ENCODE measurements around the gene ACE.

Gene ACE

GRCh38 chr17:63531022-63531965 is 54.4 kb downstream of the ACE start:
- in situ Hi-C loops (cut with HindIII; ENCODE audit: low sequenced_read_pairs), result no loop called here

GRCh38 chr17:63533433-63534077 is 56.7 kb downstream of the ACE start:
- in situ Hi-C loops (cut with HindIII; ENCODE audit: low sequenced_read_pairs), result no loop called here

- in situ Hi-C loops (cut with HindIII; ENCODE audit: low sequenced_read_pairs), result no loop called here
These were observed 57.3 kb downstream of the ACE start for GRCh38 chr17:63534078-63534570.

DNA sequence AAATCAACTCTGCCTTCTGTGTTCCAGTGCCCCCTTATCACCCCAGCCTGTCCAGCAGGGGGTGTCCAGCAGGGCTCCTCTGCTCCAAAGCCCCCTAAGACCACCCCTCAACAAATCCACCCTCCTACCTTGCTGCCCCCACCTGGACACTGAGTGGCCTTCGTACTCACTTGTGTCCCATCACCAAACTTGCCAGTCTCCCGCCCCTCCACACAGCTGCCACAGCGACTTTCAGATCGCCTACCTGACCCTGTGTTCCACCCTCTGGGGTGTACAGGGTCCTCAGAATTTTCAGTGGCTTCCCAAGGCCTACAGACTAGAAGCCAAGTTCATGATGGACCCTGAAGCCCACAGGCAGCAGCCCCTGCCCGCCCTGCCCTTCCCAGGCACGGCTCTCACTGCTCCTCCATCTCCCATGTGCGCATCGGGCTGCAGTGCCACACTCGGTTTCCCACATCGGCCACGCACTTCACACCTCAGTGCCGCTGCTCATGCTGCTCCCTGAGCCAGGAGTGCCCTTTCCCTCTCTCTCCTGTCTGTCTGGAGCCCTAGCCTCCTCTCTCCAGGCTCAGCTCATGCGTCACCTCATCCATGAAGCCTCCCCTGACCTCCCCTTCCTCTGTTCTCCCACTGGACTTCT is 58.1 kb downstream of the ACE start:
- in situ Hi-C loops (cut with HindIII; ENCODE audit: low sequenced_read_pairs), result no loop called here

DNA sequence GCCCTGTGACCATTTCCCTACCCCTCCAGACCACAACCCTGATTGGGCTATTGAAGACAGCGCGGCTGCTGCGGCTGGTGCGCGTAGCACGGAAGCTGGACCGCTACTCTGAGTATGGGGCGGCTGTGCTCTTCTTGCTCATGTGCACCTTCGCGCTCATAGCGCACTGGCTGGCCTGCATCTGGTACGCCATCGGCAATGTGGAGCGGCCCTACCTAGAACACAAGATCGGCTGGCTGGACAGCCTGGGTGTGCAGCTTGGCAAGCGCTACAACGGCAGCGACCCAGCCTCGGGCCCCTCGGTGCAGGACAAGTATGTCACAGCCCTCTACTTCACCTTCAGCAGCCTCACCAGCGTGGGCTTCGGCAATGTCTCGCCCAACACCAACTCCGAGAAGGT is 58.8 kb downstream of the ACE start:
- in situ Hi-C loops (cut with HindIII; ENCODE audit: low sequenced_read_pairs), result no loop called here

DNA sequence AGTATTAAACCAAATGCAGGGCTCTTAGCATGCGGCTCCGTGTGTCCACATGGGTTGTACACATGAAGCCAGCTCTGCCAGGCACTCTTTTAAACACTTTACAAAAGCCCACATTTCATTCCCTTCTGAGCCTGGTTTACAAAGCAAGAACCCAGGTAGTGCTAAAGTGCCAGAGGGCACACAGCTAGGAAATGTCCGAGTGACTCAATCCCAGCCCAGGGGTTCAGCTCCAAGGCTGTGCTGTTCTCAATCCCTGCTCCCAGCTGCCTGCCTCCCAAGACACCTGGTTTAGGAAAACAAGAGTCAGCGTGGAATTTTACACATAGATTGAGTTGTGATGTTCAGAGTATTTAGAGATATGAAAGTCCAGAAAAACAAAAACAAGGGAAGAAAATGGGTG is 60.1 kb downstream of the ACE start:
- in situ Hi-C loops (cut with HindIII; ENCODE audit: low sequenced_read_pairs), result no loop called here

GRCh38 chr17:63537991-63538692 is 61.3 kb downstream of the ACE start:
- in situ Hi-C loops (cut with HindIII; ENCODE audit: low sequenced_read_pairs), result no loop called here

DNA sequence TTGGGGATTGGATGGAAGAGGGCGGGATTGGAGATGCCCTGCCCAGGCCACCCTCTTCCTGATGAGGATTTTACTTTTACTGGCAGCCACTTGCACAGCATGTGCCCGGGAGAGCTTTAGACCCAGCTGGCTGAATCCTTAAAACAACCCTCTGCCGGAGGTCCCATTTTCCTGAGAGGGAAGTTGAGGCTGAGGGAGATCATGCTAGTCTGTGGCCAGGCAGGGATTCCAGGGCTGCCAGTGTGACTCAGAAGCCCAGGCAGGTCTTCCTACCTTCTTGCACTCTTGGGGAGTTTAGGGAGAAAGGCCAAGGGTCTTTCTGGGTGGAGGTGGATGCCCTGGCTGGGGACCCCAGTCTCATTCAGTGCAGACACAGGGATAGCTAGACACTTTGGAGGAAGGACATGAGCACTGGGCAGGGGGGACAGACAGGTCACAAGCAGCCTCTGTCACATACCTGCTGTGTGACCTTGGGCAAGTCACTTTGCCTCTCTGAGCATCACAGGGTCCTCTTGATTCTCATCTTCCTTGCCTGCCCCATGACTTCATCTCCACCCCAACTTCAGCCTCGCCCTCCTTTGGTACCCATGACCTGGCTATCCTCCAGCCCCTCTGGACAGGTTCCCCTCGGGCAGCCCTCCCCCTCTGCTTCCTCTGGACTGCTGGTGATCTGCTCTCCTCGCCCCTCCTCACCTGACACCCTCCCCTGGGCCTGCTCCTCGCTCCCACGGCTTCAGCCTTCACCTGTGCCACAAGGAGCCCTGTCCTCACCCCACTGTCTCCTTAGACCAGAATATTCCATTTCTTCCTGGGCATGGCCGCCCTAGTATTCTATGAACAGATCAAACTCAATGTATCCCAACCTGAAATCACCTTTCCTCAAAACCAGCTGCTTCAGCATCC is 62.1 kb downstream of the ACE start:
- in situ Hi-C loops (cut with HindIII; ENCODE audit: low sequenced_read_pairs), result no loop called here

- in situ Hi-C loops (cut with HindIII; ENCODE audit: low sequenced_read_pairs), result loop anchor here (5.0 kb wide), 1 partner anchor 48 kb away; no protein-coding TSS in a partner anchor
These were observed 63.7 kb downstream of the ACE start for GRCh38 chr17:63540590-63540989.

- in situ Hi-C loops (cut with HindIII; ENCODE audit: low sequenced_read_pairs), result loop anchor here (5.0 kb wide), 1 partner anchor 50 kb away; no protein-coding TSS in a partner anchor
These were observed 65.3 kb downstream of the ACE start for GRCh38 chr17:63542218-63542545.

DNA sequence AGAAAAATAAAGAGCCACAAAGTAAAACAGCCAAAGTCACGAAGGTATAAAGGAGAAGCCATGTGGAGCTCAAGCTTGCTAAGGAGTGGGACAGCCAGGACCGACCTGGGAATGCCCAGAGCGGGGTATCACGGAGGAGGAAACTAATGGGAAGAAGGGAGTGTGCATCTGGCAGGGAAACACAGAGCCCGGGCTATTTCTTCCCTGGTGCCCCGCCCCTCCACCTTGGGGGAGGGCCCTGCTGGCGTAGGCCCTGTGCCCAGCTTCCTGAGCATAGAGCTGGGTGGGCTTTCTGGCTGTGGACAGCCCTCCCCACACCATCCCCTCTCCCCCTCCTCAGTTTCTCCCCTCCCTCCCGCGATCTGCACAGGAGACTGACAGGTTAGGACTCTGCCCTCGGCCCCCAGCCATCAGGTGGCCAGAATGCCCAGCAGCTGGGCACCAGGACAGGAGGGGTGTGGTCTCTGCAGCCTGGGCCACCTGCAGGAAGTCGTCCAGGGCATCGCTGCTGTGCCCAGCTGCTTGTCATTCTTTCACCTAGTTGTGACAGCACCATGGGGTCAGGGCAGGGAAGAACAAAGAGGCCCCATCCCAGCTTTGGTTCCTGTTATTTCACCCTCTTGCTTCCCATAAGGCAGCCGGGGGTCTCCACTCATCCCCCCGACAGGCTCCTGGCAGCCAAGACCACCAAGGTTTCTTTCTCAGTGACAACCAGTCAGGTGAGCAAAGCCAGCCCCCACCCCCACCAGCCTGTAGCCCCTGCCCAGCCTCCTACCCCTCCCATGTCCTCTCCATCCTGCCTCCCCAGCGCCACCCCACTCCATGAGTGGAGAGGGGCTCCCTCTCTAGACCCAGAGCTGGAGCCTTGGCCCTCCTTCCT is 66.3 kb downstream of the ACE start:
- in situ Hi-C loops (cut with HindIII; ENCODE audit: low sequenced_read_pairs), result loop anchor here (5.0 kb wide), 1 partner anchor 51 kb away; no protein-coding TSS in a partner anchor

DNA sequence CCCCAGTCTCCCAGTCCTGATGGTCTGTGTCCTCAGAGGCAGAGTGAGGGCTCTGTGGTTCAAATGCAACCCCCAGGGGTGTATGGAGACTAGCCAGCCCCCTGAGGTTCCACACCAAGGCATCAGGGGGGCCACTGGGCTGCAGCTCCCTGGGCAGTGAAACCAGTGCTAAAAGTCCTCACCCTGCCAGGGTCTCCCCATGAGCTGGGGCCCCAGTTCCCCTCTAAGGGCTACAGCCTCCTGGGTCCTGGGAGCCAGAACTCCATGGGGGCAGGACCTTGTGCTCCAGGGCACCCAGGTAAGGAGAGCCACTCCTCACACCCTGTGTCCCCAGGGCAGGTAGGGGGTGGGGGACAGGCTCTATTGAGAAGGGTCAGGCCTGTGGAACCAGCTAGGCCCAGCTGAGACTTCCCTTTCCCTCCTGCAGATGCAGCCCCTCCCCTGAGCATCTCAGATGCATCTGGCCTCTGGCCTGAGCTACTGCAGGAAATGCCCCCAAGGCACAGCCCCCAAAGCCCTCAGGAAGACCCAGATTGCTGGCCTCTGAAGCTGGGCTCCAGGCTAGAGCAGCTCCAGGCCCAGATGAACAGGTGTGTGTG is 67.1 kb downstream of the ACE start:
- in situ Hi-C loops (cut with HindIII; ENCODE audit: low sequenced_read_pairs), result loop anchor here (5.0 kb wide), 1 partner anchor 52 kb away; no protein-coding TSS in a partner anchor

DNA sequence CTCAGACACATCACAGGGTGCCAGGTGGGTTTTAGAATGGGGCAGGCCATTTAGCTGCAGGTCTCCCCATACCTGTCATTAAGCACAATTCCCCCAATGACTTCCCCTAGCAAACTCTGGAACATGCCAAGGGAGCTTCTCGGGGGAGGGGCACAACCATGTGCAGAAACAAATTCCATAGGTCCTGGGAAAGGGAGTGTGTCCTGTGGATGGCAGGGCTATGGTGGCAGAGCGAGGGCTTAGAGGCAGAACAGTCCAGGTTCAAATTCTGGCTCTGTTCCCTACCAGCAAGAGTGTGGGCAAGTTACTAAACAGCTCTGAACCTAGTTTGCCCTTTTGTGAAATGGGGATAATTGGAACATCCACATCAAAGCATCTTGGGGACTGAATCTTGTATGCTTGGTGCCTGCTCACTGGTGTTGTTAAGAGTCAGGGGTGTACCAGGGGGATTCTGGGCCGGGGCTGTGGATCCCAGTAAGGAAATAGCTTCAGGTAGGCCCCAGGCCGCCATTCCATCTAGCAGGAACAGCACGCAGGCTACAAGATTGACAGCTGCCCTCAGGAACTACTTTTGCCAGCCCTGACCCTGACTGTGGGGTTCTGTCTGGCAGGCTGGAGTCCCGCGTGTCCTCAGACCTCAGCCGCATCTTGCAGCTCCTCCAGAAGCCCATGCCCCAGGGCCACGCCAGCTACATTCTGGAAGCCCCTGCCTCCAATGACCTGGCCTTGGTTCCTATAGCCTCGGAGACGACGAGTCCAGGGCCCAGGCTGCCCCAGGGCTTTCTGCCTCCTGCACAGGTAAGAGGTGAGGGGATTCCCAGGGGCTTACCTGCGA is 67.8 kb downstream of the ACE start:
- in situ Hi-C loops (cut with HindIII; ENCODE audit: low sequenced_read_pairs), result loop anchor here (5.0 kb wide), 1 partner anchor 52 kb away; no protein-coding TSS in a partner anchor

DNA sequence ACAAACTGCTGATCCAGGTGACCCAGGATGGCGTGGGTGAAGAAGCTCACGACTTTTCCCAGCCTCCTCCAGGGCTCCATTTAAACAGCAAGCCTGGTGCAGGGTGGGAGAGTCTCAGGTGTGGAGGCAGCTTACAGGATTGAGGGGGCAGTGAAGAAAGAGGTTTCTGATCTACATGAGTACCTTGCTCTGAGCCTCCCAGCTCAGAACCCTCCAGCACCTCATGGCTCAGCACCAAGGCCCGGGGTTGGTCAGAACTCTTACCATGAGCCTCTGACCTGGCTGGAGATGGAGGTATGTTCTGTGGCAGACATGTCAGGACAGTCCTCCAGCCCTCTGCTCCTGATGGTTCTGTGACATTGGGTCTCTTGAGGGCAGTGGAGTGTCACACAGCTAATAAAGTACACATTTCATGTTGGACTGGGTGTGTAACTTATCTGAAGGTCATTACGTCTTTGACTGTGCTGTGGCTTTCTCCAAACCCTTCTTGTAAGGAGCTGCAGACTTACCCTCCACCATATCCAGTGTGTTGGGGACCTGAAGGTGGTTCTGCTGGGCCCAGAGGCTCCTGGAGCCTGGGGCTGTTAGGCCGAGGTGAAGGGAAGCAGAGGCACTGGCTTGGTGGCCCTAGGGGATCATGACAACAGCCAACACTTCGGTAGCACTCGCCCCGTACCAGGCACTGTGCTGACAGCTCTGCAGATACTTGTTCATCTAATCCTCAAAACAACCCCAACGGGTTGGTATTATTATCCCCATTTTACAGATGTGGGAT is 69.6 kb downstream of the ACE start:
- in situ Hi-C loops (cut with HindIII; ENCODE audit: low sequenced_read_pairs), result no loop called here

- in situ Hi-C loops (cut with HindIII; ENCODE audit: low sequenced_read_pairs), result no loop called here
These were observed 70.2 kb downstream of the ACE start for GRCh38 chr17:63547083-63547523.

Data from endothelial cell of hepatic sinusoid (primary cell).